Fibroblast of villous mesenchyme (primary cell): ENCODE data around the gene MSX2. TPM values are rescaled to one million over a fixed set of nuclear protein-coding genes. Genes with fewer than 3 reads are reported as not detected.

Experiments
- DNase-seq: peaks from one replicate; pipeline ENCODE4 v3.0.0-alpha.2; 2010; ENCODE audit warnings: low read depth
- H3K4me3 ChIP-seq: 2 replicates; pipeline ENCODE4 v1.5.1; 2011; ENCODE audit warnings: low read depth, mild to moderate bottlenecking, low read length
- total RNA-seq: library from RNA; depleted of rRNA; stranded (reverse); fragments of >200 nt; gene quantifications from 2 replicates; pipeline ENCODE4 v1.2.3, GENCODE V29; 2012
- TF ChIP-seq, protein P1 (sequence below): IDR thresholded peaks from 2 replicates; pipeline ENCODE4 v1.5.1; 2012; ENCODE audit warnings: low read depth, mild to moderate bottlenecking, low read length; ENCODE audit not compliant: insufficient read depth

The MSX2 gene
- total RNA-seq, 1 donor, result 0.43 TPM

DNA sequence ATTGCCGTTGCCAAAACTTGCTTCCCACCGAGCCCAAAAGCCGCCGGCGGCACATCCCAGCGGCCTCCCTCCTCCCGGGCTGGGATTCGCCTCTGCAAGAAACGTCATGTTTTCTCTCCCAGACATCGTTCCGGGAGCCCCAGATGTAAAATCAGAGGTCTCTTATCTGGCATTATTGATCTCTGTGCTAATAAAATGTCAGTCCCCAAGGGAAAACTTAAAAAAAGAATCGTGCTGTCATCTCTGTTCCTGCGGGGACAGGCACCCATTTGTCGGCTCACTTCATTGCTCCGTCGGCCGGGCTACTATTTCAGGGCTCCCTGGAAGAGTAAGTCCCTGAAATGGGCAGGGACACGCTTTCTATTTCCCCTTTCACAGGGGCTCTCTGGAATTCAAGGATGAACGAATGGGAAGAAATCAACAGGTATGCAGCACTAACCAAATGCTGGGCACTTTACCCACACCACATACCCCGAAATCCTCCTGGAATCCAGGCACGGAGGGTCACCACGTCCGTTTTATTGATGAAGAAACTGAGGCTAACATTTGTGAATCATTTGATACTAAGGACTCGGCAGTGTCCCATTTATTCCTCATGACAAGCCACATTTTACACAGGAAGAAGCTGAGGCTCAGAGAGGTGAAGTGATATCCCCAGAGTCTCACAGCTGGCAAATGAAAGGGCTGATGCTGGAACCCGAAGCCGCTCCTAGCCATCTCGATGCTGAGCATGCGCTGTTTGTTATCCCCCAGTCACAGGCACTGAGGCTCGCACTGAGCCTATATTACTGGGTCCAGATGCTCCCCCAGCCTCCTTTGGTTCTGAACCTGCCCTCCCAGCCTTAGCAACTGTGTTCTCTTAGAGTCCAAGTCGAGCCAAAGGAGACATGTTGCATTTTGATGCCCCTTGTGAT, 35.7 kb upstream of the MSX2 start:
- H3K4me3 ChIP-seq, result no peak overlapping the region
- DNase-seq, result no peak
- TF ChIP-seq, protein P1, sequence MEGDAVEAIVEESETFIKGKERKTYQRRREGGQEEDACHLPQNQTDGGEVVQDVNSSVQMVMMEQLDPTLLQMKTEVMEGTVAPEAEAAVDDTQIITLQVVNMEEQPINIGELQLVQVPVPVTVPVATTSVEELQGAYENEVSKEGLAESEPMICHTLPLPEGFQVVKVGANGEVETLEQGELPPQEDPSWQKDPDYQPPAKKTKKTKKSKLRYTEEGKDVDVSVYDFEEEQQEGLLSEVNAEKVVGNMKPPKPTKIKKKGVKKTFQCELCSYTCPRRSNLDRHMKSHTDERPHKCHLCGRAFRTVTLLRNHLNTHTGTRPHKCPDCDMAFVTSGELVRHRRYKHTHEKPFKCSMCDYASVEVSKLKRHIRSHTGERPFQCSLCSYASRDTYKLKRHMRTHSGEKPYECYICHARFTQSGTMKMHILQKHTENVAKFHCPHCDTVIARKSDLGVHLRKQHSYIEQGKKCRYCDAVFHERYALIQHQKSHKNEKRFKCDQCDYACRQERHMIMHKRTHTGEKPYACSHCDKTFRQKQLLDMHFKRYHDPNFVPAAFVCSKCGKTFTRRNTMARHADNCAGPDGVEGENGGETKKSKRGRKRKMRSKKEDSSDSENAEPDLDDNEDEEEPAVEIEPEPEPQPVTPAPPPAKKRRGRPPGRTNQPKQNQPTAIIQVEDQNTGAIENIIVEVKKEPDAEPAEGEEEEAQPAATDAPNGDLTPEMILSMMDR, result no peak

DNA sequence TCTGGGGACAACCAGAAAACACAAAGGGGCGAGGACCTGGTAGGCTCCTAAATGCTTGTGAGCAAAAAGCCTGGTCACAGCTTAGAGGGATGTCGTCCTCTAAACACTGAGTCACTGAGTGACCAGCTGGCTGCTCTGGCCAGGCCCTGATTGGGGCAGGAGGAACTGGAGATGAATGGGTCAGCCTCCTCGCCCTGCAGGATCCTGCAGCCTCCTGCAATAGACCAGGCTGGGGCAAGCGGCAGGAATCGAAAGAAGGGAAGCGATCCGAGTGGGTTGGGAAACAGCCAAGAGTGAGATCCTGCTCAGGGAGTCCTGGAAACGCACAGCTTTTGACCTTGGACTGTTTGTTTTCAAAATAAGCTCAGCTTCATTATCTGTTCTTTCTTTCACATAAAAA, 34.1 kb upstream of the MSX2 start:
- DNase-seq, result peak; percentile 36

DNA sequence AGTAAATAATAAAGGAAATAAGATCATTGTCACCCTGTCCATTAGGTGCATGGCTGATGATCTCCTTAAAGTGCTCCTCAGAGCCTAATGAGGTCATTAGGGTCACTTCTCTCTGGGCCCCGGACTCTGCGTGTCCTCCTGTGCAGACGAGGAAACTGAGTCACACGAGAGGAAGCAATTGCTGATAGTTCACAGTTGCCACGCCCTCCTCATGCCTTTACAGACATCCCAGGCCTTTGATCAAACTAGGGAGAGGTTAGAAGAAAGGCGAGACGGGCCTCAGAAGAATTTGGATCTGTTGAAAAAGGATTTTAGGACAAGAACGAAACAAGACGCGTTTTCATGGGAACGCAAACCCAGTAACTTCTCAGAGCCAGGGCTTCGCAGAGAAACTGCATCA, 32.0 kb upstream of the MSX2 start:
- no peak overlapping the region for H3K4me3 ChIP-seq
- TF ChIP-seq, protein P1, result no peak
- DNase-seq, result no peak

More for the DNA sequence above, 34.1 kb upstream of the MSX2 start:
- TF ChIP-seq, protein P1, result no peak
- H3K4me3 ChIP-seq, result no peak overlapping the region

DNA sequence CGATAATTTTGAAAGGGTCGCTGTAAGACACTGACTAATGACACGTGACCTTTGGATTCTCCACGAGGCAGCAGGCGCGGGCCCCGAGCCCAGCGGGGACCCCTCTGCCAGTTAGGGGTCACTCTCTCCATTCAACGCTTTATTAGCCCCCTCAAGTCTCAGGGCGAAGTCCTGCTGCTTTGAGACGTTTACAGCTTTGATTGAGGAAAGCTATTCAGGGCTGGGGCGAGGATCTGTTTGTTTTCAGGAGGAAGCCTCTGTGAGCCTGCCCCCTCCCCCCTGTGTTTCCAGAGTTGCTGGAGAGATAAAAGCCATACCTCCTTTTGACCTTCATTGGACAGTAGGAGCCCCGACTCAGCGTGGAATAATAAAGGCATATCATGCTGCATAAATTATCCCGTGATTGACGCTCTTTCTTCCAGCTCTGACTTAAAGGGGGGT, 31.4 kb upstream of the MSX2 start:
- TF ChIP-seq, protein P1, result no peak
- H3K4me3 ChIP-seq, result no peak overlapping the region
- DNase-seq, result no peak

DNA sequence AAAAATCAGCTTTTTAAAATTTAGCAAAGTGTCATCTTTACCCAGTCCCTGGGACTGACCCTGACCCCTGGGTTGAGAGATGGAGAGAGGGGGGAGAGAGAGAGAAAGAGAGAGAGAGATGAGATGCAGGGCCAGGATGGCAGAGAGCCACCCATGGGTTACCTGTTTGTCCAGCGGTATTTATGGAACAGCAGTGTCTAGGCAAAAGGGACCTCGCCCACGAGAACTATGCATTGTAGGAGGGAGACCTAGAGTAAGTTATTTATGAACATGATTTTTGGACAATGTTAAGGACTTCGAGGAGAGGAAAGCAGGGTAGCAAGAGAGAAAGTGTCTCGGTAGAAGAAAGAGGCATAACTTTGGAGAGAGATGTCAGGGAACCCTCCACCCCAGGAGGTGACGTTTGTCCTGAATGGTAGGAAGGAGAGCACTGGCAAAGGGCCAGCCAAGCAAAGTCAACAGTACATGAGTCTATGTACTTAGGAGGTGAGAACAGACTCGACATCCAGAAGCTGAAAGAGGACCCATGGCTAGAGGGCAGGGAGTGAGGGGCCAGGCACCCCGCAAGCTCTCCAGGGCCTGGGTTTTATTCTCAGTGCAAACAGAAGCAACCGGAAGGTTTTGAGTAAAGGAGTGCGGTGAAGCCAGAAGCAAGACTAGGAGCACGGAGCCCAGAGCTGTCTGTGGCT, 30.5 kb upstream of the MSX2 start:
- TF ChIP-seq, protein P1, result no peak
- no peak overlapping the region for H3K4me3 ChIP-seq
- no peak for DNase-seq

DNA sequence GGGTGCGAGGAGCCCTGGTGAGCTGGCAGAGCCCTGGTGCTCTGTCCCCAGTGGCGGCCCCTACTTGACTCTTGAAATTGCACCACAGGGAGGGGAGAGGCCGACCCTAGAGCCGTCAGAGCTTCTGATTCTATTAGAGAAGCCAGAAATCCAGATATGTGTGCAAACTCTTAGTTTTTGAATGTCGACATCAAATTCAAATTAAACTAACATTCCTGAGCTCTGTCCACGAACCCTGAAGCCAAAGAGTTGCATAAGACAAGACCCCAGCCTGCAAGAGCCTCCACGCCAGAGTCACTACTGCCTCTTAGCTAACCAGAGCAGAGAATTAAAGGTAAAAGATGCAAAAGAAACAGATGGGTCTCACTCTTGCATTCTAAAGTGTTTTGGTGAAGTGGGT, 29.8 kb upstream of the MSX2 start:
- no peak for DNase-seq
- H3K4me3 ChIP-seq, result no peak overlapping the region
- TF ChIP-seq, protein P1, result no peak
